Calu3 (cell line): Measurements from ENCODE around the gene TWF2. TPM values are rescaled to one million over a fixed set of nuclear protein-coding genes. Genes with fewer than 3 reads are reported as not detected.
"Not testable (repeated sequence)": the region's sequence is repeated elsewhere in the genome, so short reads cannot be mapped to it uniquely, and the experiment has no call there.

Experiments used
- BruUV-seq: library from RNA; stranded (reverse); fragments of 400-500 nt; replicated peaks from 2 replicates; lab custom pipeline; 2021; lab: Mats Ljungman, UMichigan
- CTCF ChIA-PET: fragments of 300-600 bp; sonication (Branson Sonifier 250); formaldehyde crosslinking; loops from one replicate; lab custom pipeline; 2022; ENCODE audit warnings: antibody characterized with exemption; lab: Charles Lee
- DNase-seq: peaks from one replicate; pipeline ENCODE4 v3.0.0; 2022
- H3K27ac Mint-ChIP-seq: one replicate; pipeline ENCODE4 v1.8.0; 2022; ENCODE audit warnings: mixed read lengths; ENCODE audit not compliant: unreplicated experiment
- H3K27me3 Mint-ChIP-seq: one replicate; pipeline ENCODE4 v1.8.0; 2022; ENCODE audit warnings: mixed read lengths; ENCODE audit not compliant: unreplicated experiment
- H3K36me3 Mint-ChIP-seq: one replicate; pipeline ENCODE4 v1.8.0; 2022; ENCODE audit warnings: mild to moderate bottlenecking, moderate library complexity, mixed read lengths; ENCODE audit not compliant: insufficient read depth, unreplicated experiment
- H3K4me1 Mint-ChIP-seq: one replicate; pipeline ENCODE4 v1.8.0; 2022; ENCODE audit warnings: mild to moderate bottlenecking, low read depth, mixed read lengths; ENCODE audit not compliant: unreplicated experiment
- H3K4me3 Mint-ChIP-seq: one replicate; pipeline ENCODE4 v1.8.0; 2022; ENCODE audit warnings: mild to moderate bottlenecking, low read depth, moderate library complexity, mixed read lengths; ENCODE audit not compliant: unreplicated experiment
- H3K9me3 Mint-ChIP-seq: one replicate; pipeline ENCODE4 v1.8.0; 2022; ENCODE audit warnings: low read depth, mixed read lengths; ENCODE audit not compliant: unreplicated experiment
- CTCF ChIP-seq: fragments of 200-600 bp; IDR thresholded peaks from one replicate; pipeline ENCODE4 v1.8.0; 2022; ENCODE audit warnings: antibody characterized with exemption; ENCODE audit not compliant: unreplicated experiment
- intact Hi-C: fragments of 100-400 bp; cut with micrococcal nuclease; formaldehyde crosslinking; loops from one replicate; pipeline ENCODE4 v1.10.0; 2022; ENCODE audit not compliant: unreplicated experiment
- total RNA-seq: library from RNA; stranded (reverse); gene quantifications from 2 replicates; pipeline ENCODE4 v1.2.3, GENCODE V29; 2022

The TWF2 gene
- total RNA-seq, 1 experiment from 2014 or later: 49.1 TPM

- Mint-ChIP-seq H3K4me3 (peak within 1 kb of the TSS; percentile 99), H3K4me1 (peaks cover 50% of the 10 kb centered on the region), H3K27me3 (no peaks in the 10 kb centered on the region), H3K9me3 (no peaks in the 10 kb centered on the region), H3K27ac (peak within 1 kb of the TSS; percentile 99), H3K36me3 (peaks cover 62% of the 10 kb centered on the region)
- CTCF ChIA-PET: interaction anchor here (0.6 to 1.3 kb wide), 8 partner anchors 11 to 257 kb away, joined by 3 to 9 read pairs (median 4); partner anchors contain the start of gene TWF2
- TF ChIP-seq CTCF: no peak
- BruUV-seq: no TSS peak
- peak; percentile 99 for DNase-seq
- intact Hi-C loops: loop anchor here (5.0 kb wide), 1 partner anchor 41 kb away; the partner anchor contains the start of gene TWF2
These were observed 39.6 kb upstream of the TWF2 start, which contains the start of gene WDR82 for GRCh38 chr3:52278510-52279069. TSS of gene WDR82 (minus strand) at chr3:52278649. CDS start at chr3:52278361, 288 bp downstream.

GRCh38 chr3:52277972-52278509 is 39.1 kb upstream of the TWF2 start:
- BruUV-seq: no TSS peak
- H3K4me1 Mint-ChIP-seq: peaks cover 50% of the 10 kb centered on the region

GRCh38 chr3:52277071-52277964 is 38.4 kb upstream of the TWF2 start:
- peak; percentile 68 for DNase-seq
- peaks cover 50% of the 10 kb centered on the region for H3K4me1 Mint-ChIP-seq
- no peak for TF ChIP-seq CTCF
- H3K27me3 Mint-ChIP-seq: no peaks in the 10 kb centered on the region
- peak overlapping the region; percentile 99 for H3K4me3 Mint-ChIP-seq
- no peaks in the 10 kb centered on the region for H3K9me3 Mint-ChIP-seq
- CTCF ChIA-PET: interaction anchor here (0.6 to 1.3 kb wide), 7 partner anchors 11 to 174 kb away, joined by 3 to 7 read pairs (median 4); no protein-coding TSS in a partner anchor
- peak overlapping the region; percentile 99 for H3K27ac Mint-ChIP-seq
- intact Hi-C loops: loop anchor here (5.0 kb wide), 1 partner anchor 40 kb away; the partner anchor contains the start of gene TWF2
- BruUV-seq: TSS peak; percentile 29
- H3K36me3 Mint-ChIP-seq: peaks cover 67% of the 10 kb centered on the region

More at GRCh38 chr3:52277972-52278509, 39.1 kb upstream of the TWF2 start:
- H3K4me3 Mint-ChIP-seq: peak overlapping the region; percentile 99
- DNase-seq: peak; percentile 60
- peak overlapping the region; percentile 99 for H3K27ac Mint-ChIP-seq
- CTCF ChIA-PET: interaction anchor here (0.6 to 1.3 kb wide), 6 partner anchors 11 to 226 kb away, joined by 3 to 6 read pairs (median 4); no protein-coding TSS in a partner anchor
- H3K9me3 Mint-ChIP-seq: no peaks in the 10 kb centered on the region
- peaks cover 63% of the 10 kb centered on the region for H3K36me3 Mint-ChIP-seq
- no peak for TF ChIP-seq CTCF
- no peaks in the 10 kb centered on the region for H3K27me3 Mint-ChIP-seq
- intact Hi-C loops: loop anchor here (5.0 kb wide), 1 partner anchor 41 kb away; the partner anchor contains the start of gene TWF2

GRCh38 chr3:52274781-52275180 is 35.8 kb upstream of the TWF2 start:
- DNase-seq, CTCF ChIA-PET, H3K27me3 Mint-ChIP-seq, H3K27ac Mint-ChIP-seq, BruUV-seq, H3K9me3 Mint-ChIP-seq: not testable (repeated sequence)
- H3K4me1 Mint-ChIP-seq: peaks cover 40% of the 10 kb centered on the region
- intact Hi-C loops: loop anchor here (5.0 kb wide), 1 partner anchor 37 kb away; the partner anchor contains the start of gene TWF2
- H3K4me3 Mint-ChIP-seq: peak overlapping the region; percentile 99
- peaks cover 84% of the 10 kb centered on the region for H3K36me3 Mint-ChIP-seq
